HG03066 (cell line): ENCODE data around the gene REXO1.
"Not testable (repeated sequence)": the region's sequence is repeated elsewhere in the genome, so short reads cannot be mapped to it uniquely, and the experiment has no call there.

Experiments
- ATAC-seq: cut with Tn5 transposase; IDR thresholded peaks from one replicate; pipeline ENCODE4 v1.9.1; 2021; ENCODE audit warnings: low read depth; ENCODE audit not compliant: unreplicated experiment

REXO1 gene

GRCh38 chr19:1814391-1814790, 33.9 kb downstream of the REXO1 start:
- ATAC-seq, result no peak

DNA sequence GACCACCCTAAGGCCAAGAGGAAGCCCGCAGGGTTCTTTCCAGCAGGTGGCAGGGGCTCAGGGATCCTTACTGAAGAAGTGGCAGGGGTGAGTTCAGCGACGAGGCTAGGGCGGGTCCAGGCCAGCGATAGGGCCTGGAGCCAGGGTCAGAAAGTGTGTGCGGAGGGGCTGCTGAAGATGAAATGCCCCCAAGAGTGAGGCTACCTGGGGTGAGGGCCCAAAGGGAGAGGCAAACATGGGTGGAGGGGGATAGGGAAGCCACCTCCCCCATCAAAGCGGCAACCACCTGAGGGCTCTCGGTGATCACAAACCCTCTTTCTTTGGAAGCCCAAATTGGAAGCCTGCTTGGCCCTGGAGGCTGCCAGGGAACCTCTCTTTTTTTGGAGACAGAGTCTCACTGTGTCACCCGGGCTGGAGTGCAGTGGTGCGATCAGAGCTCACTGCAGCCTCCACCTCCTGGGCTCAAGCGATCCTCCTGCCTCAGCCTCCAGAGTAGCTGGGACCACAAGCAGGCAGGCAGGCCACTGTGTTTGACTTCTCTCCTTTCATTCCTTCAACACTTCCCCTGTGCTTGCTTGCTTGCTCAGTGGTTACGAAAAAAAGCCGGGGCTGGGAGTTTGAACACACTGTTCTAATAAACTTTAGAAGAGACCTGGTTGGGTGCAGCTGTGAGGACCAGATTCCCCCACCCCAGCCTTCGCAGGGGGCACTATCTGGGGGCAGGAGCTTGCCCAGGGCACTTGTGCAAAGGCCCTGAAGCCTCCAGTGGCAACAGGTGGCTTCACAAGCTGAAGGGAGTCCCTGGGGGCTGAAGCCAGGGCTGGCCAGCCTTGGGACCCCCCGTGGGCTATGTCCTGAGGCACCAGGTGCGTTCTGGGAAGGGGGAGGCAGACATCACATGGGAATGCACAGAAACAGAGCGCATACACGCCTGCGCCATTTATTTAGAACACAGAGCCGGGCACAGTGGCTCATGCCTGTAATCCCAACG, 34.8 kb downstream of the REXO1 start:
- no peak for ATAC-seq

GRCh38 chr19:1812426-1813191, 35.7 kb downstream of the REXO1 start:
- peak; percentile 70 for ATAC-seq

DNA sequence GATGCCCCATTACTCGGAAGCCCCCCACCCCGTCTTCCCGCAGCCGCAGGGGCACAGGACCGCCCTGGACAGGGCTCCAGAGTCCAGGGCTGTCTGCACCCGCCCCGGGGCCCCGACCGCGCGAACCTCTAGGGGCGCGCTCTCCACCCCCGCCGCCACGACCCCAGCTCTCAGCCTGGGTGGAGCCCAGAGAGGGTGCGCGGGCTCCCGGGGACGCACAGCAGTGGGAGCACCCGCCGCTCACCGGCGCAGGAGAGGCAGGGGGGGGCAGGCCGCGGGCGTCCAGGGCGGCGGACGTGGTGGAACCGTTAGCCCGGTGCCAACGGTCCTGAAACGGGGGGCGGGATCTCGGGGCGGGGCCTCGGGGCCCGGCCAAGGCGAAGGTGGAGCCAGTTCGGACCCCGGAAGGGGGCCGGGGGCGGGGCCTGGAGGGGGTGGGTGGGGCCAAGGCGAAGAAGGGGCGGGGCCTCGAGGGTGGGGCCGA, 36.3 kb downstream of the REXO1 start, which contains the start of gene ATP8B3:
TSS of gene ATP8B3 (minus strand) at position 335 of the 484 bp plus-strand sequence. CDS start 540 bp downstream, outside the sequence.
- peak; percentile 10 for ATAC-seq

GRCh38 chr19:1811472-1811894, 36.8 kb downstream of the REXO1 start:
- no peak for ATAC-seq

GRCh38 chr19:1810439-1811160, 37.7 kb downstream of the REXO1 start:
- no peak for ATAC-seq

GRCh38 chr19:1809678-1810077, 38.6 kb downstream of the REXO1 start:
- no peak for ATAC-seq

GRCh38 chr19:1808395-1808731, 39.9 kb downstream of the REXO1 start:
- no peak for ATAC-seq

DNA sequence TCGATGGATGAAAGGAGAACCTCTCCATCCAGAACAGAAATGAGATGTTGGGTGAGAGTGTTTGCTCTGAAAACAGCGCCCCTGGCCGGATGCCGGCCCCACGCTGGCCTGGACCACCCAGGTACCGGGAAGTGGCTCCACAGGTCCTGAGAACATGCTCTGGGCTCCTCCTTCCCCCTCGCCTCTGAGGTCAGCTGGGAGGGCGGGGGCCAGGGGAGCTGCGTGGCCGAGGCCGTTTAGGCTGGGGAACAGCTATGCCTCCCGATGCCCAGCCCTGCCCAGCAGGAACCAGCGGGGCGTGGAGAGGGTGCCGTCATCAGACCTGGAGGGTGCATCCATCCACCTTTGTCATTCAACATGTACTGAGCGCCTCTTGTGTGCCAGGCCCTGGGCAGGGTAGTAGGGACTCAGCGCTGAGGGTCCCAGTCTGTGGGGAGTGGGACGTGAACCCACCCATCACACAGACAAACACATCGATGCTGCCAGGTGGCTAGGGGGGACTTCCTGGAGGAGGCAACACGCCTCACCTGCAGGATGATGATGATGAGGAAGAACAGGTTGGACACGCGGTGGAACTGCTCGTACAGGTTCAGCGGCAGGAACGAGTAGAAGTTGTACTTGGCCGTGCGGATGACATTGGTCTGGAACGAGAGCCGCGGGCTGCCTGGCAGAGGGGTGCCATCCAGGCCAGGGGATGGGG, 40.4 kb downstream of the REXO1 start:
- no peak for ATAC-seq

DNA sequence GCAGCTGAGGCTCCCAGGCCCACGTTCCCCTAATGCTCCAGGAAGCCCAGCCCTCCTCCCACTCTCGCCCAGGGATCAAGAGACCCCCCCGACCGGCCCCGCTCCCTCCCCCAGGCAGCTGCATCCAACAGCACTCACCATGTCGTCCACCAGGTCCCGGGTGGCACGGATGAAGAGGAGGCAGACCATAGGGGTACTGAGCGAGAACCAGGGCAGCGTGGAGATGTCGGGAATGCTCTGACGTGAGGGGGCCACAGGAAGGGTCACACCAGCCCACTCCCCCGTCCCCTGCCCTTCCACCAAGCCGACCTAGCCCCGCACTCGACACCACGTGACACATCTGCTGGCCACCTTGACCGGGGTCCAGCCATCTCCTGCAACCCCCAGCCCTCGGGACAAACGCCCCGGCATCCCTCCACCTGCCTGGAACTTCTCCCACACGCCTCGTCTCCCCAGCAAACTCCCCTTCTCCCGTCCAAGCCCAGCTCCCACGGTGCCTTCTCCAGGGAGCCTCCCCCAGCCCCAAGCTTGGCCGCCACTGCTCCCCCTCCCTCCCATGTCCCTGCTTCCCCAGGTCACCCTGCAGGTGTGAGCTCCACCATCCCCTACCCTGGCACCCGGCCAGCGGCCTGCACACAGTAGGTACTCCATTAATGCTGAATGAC, 41.1 kb downstream of the REXO1 start:
- no peak for ATAC-seq

DNA sequence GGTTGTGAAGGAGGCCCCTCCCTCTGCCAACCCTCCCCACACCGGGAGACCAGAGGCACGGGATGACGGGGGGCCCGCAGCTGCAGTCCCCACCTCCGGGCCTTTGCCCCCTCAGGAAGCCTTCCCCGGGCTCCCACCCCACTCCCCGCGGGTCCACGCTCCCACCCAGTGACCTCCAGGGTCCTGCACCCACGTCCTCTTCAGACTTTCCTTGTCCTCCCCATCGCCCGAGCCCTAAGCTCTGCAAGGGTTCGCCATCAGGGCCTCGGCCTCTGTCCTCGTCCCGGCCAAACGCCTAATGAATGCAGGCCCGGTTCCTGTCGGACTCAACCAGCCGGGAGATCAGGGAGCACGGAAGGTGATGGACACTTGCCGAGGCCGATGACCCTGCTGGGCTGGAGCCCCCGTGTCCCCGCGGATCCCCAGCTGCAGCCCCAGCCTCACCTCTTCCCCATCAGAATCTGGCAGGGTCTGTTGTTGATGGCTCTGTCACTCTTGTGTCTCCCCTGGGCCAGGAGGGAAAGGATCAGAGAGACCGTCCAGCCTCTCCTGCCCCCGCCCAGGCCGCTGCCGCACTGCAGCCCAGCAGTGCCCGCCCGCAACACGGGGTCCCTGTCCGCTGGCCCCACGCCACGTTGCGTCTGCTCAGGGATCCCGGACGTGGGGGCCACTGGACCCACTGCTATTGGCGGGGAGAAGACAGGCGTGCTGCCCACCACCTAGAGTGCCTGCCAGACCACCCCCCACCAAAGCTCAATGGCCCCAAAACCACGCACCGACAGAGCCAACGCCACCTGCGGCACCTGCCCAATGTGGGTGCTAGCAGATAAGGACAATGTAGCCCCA, 41.9 kb downstream of the REXO1 start:
- ATAC-seq, result no peak

GRCh38 chr19:1805401-1806183, 42.7 kb downstream of the REXO1 start:
- ATAC-seq, result no peak

- no peak for ATAC-seq
Observed at GRCh38 chr19:1804858-1805257, 43.4 kb downstream of the REXO1 start.

GRCh38 chr19:1799695-1800342, 48.5 kb downstream of the REXO1 start:
- ATAC-seq, result no peak

- not testable (repeated sequence) for ATAC-seq
Observed at GRCh38 chr19:1797313-1797712, 51.0 kb downstream of the REXO1 start.

GRCh38 chr19:1796395-1797142, 51.7 kb downstream of the REXO1 start:
- ATAC-seq, result no peak
